Anterior cingulate cortex (tissue), 58 donors: ENCODE data around the gene TBC1D17.

Experiments used
- DNase-seq, 58 donors: peaks; one replicate each; lab custom pipeline; 2025; lab: John Stamatoyannopoulos, UW

The TBC1D17 gene

GRCh38 chr19:49859682-49860335, 17.7 kb upstream of the TBC1D17 start:
- no peak for DNase-seq

GRCh38 chr19:49860336-49861102, 17.0 kb upstream of the TBC1D17 start:
- DNase-seq = no peak

GRCh38 chr19:49861107-49861506, 16.4 kb upstream of the TBC1D17 start:
- DNase-seq = peak in 6 of 58 donors; percentile 13 to 49 (median 22)

GRCh38 chr19:49861541-49862378, 15.7 kb upstream of the TBC1D17 start:
- no peak for DNase-seq

GRCh38 chr19:49862391-49863253, 14.9 kb upstream of the TBC1D17 start:
- no peak for DNase-seq

GRCh38 chr19:49863254-49863934, 14.1 kb upstream of the TBC1D17 start:
- no peak for DNase-seq

- no peak for DNase-seq
Measured at GRCh38 chr19:49863935-49864320, 13.6 kb upstream of the TBC1D17 start.

GRCh38 chr19:49864890-49865289, 12.6 kb upstream of the TBC1D17 start:
- no peak for DNase-seq

GRCh38 chr19:49866933-49867782, 10.3 kb upstream of the TBC1D17 start, which contains the start of gene PNKP:
Gene PNKP (minus strand): TSS chr19:49867576. CDS start chr19:49867204, 372 bp downstream.
- peak; percentile 33 to 99 (median 93) for DNase-seq

- DNase-seq = peak in 2 of 58 donors; percentile 97 to 98
Measured at GRCh38 chr19:49869009-49869483, 8.5 kb upstream of the TBC1D17 start.

GRCh38 chr19:49869484-49870308, 7.8 kb upstream of the TBC1D17 start:
- peak; percentile 91 to 100 (median 98) for DNase-seq

GRCh38 chr19:49870309-49870901, 7.1 kb upstream of the TBC1D17 start:
- DNase-seq = peak in 5 of 58 donors; percentile 12 to 40 (median 18)

GRCh38 chr19:49871349-49871985, 6.0 kb upstream of the TBC1D17 start:
- no peak for DNase-seq

GRCh38 chr19:49872245-49873128, 5.0 kb upstream of the TBC1D17 start:
- no peak for DNase-seq

GRCh38 chr19:49873129-49873521, 4.4 kb upstream of the TBC1D17 start:
- DNase-seq = no peak
